Kidney epithelial cell (primary cell): ENCODE data around the gene FRK. TPM values are rescaled to one million over a fixed set of nuclear protein-coding genes. Genes with fewer than 3 reads are reported as not detected.
"Not testable (repeated sequence)": the region's sequence is repeated elsewhere in the genome, so short reads cannot be mapped to it uniquely, and the experiment has no call there.

Experiments
- DNase-seq: peaks from one replicate; pipeline ENCODE4 v3.0.0-alpha.2; 2010; ENCODE audit warnings: low read depth
- H3K27me3 ChIP-seq: 2 replicates; pipeline ENCODE4 v1.6.0; 2011; ENCODE audit warnings: low read length; ENCODE audit not compliant: control insufficient read depth, insufficient read depth
- H3K36me3 ChIP-seq: 2 replicates; pipeline ENCODE4 v1.5.1; 2011; ENCODE audit warnings: low read length; ENCODE audit not compliant: control insufficient read depth, insufficient read depth
- H3K4me3 ChIP-seq: 2 replicates; pipeline ENCODE4 v1.5.1; 2011; ENCODE audit warnings: low read depth, mild to moderate bottlenecking, control low read depth, low read length
- CTCF ChIP-seq: IDR thresholded peaks from 2 replicates; pipeline ENCODE4 v1.5.1; 2011; ENCODE audit warnings: mild to moderate bottlenecking, moderate library complexity, low read length, control low read depth, inconsistent platforms; ENCODE audit not compliant: insufficient read depth, poor library complexity, severe bottlenecking
- total RNA-seq: library from RNA; depleted of rRNA; stranded (reverse); fragments of >200 nt; gene quantifications from 2 replicates; pipeline ENCODE4 v1.2.3, GENCODE V29; 2015

Gene FRK
- total RNA-seq, 1 donor from 2014 or later, result 3.1 TPM

GRCh38 chr6:115890238-115890637 is 170.5 kb downstream of the FRK start:
- DNase-seq, result no peak
- H3K4me3 ChIP-seq, result no peak overlapping the region
- H3K27me3 ChIP-seq, result no peaks in the 10 kb centered on the region
- H3K36me3 ChIP-seq, result no peaks in the 10 kb centered on the region
- no peak for TF ChIP-seq CTCF

- not testable (repeated sequence) for H3K4me3 ChIP-seq, H3K36me3 ChIP-seq, H3K27me3 ChIP-seq, DNase-seq
Measured at GRCh38 chr6:115888687-115889470, 171.8 kb downstream of the FRK start.

GRCh38 chr6:115887891-115888290 is 172.8 kb downstream of the FRK start:
- DNase-seq, result no peak
- no peaks in the 10 kb centered on the region for H3K36me3 ChIP-seq
- no peak overlapping the region for H3K4me3 ChIP-seq
- no peak for TF ChIP-seq CTCF
- no peaks in the 10 kb centered on the region for H3K27me3 ChIP-seq

GRCh38 chr6:115885636-115886366 is 174.9 kb downstream of the FRK start:
- no peaks in the 10 kb centered on the region for H3K36me3 ChIP-seq
- H3K4me3 ChIP-seq, result no peak overlapping the region
- no peak for DNase-seq
- no peaks in the 10 kb centered on the region for H3K27me3 ChIP-seq
- no peak for TF ChIP-seq CTCF

GRCh38 chr6:115882771-115883170 is 177.9 kb downstream of the FRK start:
- no peak overlapping the region for H3K4me3 ChIP-seq
- DNase-seq, result no peak
- TF ChIP-seq CTCF, result no peak

GRCh38 chr6:115882174-115882573 is 178.5 kb downstream of the FRK start:
- Histone ChIP-seq H3K4me3 (no peak overlapping the region), H3K36me3 (no peaks in the 10 kb centered on the region), H3K27me3 (no peaks in the 10 kb centered on the region)
- no peak for TF ChIP-seq CTCF
- no peak for DNase-seq

More at GRCh38 chr6:115882771-115883170, 177.9 kb downstream of the FRK start:
- Histone ChIP-seq H3K27me3 (no peaks in the 10 kb centered on the region), H3K36me3 (no peaks in the 10 kb centered on the region)
